HEK293 (cell line): ENCODE results near the gene DCLK1.

Experiments used
- BCL11B ChIP-seq: fragments of 450-650 bp; formaldehyde crosslinking; IDR thresholded peaks from 2 replicates; pipeline ENCODE4 v1.5.1; 2016; ENCODE audit warnings: low read depth, missing biosample characterization, missing genetic modification characterization
- KLF16 ChIP-seq: fragments of 450-650 bp; formaldehyde crosslinking; IDR thresholded peaks from 2 replicates; pipeline ENCODE4 v1.5.1; 2017; ENCODE audit warnings: missing biosample characterization, missing genetic modification characterization
- ZBTB17 ChIP-seq: fragments of 450-650 bp; formaldehyde crosslinking; IDR thresholded peaks from 2 replicates; pipeline ENCODE4 v1.5.1; 2016; ENCODE audit warnings: missing biosample characterization, missing genetic modification characterization
- ZBTB21 ChIP-seq: fragments of 450-650 bp; formaldehyde crosslinking; IDR thresholded peaks from 2 replicates; pipeline ENCODE4 v1.5.1; 2017; ENCODE audit warnings: missing biosample characterization, missing genetic modification characterization
- ZNF24 ChIP-seq: fragments of 450-650 bp; formaldehyde crosslinking; IDR thresholded peaks from 2 replicates; pipeline ENCODE4 v1.5.1; 2016; ENCODE audit warnings: missing biosample characterization, missing genetic modification characterization
- ZNF274 ChIP-seq, 2 experiments: fragments of 200-500 bp in 1 of 2; fragments of 450-650 bp in 1 of 2; sonication (Bioruptor generic) in 1 of 2; formaldehyde crosslinking in 1 of 2; IDR thresholded peaks; 2 replicates each; pipeline versions ENCODE4 v1.5.1 to v1.6.1; 2014 to 2016; ENCODE audit warnings: borderline replicate concordance in 1 of 2, inconsistent platforms in 1 of 2, low read length in 1 of 2, missing biosample characterization in 1 of 2, missing genetic modification characterization in 1 of 2
- ZNF654 ChIP-seq: fragments of 450-650 bp; formaldehyde crosslinking; IDR thresholded peaks from 2 replicates; pipeline ENCODE4 v1.5.1; 2016; ENCODE audit warnings: low read depth, missing biosample characterization, missing genetic modification characterization
- ZNF777 ChIP-seq: fragments of 450-650 bp; formaldehyde crosslinking; IDR thresholded peaks from 2 replicates; pipeline ENCODE4 v1.5.1; 2017; ENCODE audit warnings: missing biosample characterization, missing genetic modification characterization, borderline replicate concordance
- ZSCAN16 ChIP-seq: fragments of 450-650 bp; formaldehyde crosslinking; IDR thresholded peaks from 2 replicates; pipeline ENCODE4 v1.5.1; 2016; ENCODE audit warnings: missing biosample characterization, missing genetic modification characterization
- TF ChIP-seq, protein P1 (sequence below): fragments of 450-650 bp; formaldehyde crosslinking; IDR thresholded peaks from 2 replicates; pipeline ENCODE4 v1.5.1; 2016; ENCODE audit warnings: missing biosample characterization, missing genetic modification characterization

DNA sequence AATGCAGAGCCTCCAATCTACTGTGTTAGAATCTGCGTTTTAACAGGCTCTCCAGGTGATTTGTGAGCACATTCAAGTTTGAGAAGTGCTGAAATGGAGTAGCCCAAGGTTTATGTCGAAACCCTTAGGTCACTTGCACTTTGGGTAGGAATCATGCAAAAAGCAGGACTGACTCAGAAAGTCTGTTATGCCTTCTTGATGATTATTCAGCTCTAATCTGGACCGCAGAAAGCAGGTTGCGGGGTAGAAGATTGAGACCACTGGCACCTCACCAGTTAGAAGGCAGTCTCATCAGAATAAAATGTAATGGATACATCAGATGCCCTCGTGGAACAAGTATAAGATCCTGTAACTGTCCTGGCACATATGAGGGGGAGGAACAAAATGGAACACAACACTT lies 326.3 kb downstream of the DCLK1 start:
- TF ChIP-seq, protein P1, sequence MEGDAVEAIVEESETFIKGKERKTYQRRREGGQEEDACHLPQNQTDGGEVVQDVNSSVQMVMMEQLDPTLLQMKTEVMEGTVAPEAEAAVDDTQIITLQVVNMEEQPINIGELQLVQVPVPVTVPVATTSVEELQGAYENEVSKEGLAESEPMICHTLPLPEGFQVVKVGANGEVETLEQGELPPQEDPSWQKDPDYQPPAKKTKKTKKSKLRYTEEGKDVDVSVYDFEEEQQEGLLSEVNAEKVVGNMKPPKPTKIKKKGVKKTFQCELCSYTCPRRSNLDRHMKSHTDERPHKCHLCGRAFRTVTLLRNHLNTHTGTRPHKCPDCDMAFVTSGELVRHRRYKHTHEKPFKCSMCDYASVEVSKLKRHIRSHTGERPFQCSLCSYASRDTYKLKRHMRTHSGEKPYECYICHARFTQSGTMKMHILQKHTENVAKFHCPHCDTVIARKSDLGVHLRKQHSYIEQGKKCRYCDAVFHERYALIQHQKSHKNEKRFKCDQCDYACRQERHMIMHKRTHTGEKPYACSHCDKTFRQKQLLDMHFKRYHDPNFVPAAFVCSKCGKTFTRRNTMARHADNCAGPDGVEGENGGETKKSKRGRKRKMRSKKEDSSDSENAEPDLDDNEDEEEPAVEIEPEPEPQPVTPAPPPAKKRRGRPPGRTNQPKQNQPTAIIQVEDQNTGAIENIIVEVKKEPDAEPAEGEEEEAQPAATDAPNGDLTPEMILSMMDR: no peak
- TF ChIP-seq ZSCAN16 (tag by site-specific recombination) (no peak), ZBTB21 (tag by site-specific recombination) (no peak), BCL11B (tag by site-specific recombination) (no peak), ZNF777 (no peak), ZBTB17 (no peak), ZNF274 (IDR thresholded peaks at IDR 0.05; ENCODE audit: low read length) (no peak), ZNF274 (tag by site-specific recombination; IDR thresholded peaks at IDR 0.05; ENCODE audit: borderline replicate concordance) (no peak), ZNF24 (tag by site-specific recombination) (no peak), KLF16 (tag by site-specific recombination) (no peak), ZNF654 (tag by site-specific recombination) (no peak)
